Renal pelvis (tissue), 4 donors: Measurements from ENCODE around the gene BCAR3. TPM values are rescaled to one million over a fixed set of nuclear protein-coding genes. Genes with fewer than 3 reads are reported as not detected.

ENCODE experiments used
- DNase-seq: peaks from one replicate; pipeline ENCODE4 v3.0.0-alpha.2; 2013
- polyA plus RNA-seq, 3 donors: library from polyadenylated mRNA; unstranded; fragments of 120-200 nt; gene quantifications; one replicate each; pipeline ENCODE4 v1.2.1, GENCODE V29; 2013; ENCODE audit not compliant: insufficient read length in 3 of 3

Gene BCAR3
- polyA plus RNA-seq, 3 donors = 21.9 to 23.1 (median 23.1) TPM

GRCh38 chr1:93616996-93617669, 64.5 kb downstream of the BCAR3 start:
- no peak for DNase-seq

GRCh38 chr1:93616221-93616995, 65.2 kb downstream of the BCAR3 start:
- no peak for DNase-seq

DNA sequence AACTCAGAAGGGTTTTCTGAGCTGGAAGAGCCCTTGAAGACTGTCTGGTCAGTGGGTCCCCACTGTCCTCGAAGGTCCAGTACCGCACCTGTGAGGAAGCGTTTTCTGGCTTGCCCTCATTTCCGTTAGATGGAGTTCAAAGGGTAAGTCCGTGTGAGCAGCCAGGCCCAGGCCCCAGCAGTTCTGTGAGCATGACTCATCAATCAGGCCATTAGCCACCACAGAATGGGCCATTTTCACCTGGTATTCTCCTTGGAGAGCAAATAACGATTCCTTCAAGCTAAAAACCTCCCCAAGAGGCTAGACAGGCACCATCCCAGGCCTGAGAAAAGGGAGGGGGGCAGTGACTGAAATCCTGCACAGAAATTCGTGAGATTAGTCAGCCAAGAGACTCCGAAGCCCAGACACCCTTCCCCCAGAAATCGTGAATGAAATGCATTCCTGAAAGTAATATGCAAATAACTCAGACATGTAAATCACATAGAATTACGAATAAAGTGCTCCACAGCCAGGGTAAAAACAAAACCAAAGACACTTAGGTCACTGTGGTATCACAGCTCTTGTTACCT, 66.0 kb downstream of the BCAR3 start:
- no peak for DNase-seq

GRCh38 chr1:93614986-93615581, 66.6 kb downstream of the BCAR3 start:
- DNase-seq = no peak

DNA sequence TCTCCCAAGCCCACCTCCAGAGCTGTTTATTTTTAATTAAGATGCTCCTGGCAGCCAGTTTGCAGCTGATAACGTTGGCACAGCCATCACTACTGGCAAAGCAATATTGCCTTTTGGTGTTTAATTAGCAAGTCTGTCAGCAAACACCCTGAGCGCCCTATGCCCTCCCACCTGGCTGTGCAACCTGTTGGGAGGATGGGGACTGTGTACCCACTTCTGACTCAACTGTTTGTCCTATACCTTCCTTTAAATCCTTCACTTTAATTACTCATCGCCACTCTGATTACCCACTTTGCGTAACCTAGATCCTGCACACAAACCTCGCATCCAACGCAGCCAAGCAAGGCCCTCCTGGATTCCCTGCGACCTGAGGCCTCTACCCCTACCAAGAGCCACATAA, 67.1 kb downstream of the BCAR3 start:
- DNase-seq = no peak

GRCh38 chr1:93613898-93614297, 67.7 kb downstream of the BCAR3 start:
- DNase-seq = no peak

DNA sequence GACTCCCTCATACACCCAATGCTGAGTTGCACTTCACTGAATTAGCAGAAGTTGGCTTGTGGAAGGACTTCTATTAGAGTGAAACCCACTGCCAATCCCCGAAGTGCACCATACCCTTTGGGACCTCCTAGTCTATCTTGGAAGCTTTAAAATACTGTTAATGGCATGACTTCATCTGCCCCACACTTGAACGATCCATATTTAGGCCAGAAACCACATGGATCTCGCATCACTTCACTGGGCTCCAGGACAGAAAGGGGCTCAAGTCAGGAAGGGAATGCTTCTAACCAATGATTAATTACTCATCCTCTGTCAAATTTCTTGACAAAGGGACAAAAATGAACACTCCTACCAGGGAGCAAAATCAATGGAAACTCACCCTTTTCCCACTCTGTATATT, 69.1 kb downstream of the BCAR3 start:
- DNase-seq = no peak

GRCh38 chr1:93611668-93612067, 70.0 kb downstream of the BCAR3 start:
- no peak for DNase-seq

- DNase-seq = no peak
These were observed 72.1 kb downstream of the BCAR3 start for GRCh38 chr1:93609536-93609935.

DNA sequence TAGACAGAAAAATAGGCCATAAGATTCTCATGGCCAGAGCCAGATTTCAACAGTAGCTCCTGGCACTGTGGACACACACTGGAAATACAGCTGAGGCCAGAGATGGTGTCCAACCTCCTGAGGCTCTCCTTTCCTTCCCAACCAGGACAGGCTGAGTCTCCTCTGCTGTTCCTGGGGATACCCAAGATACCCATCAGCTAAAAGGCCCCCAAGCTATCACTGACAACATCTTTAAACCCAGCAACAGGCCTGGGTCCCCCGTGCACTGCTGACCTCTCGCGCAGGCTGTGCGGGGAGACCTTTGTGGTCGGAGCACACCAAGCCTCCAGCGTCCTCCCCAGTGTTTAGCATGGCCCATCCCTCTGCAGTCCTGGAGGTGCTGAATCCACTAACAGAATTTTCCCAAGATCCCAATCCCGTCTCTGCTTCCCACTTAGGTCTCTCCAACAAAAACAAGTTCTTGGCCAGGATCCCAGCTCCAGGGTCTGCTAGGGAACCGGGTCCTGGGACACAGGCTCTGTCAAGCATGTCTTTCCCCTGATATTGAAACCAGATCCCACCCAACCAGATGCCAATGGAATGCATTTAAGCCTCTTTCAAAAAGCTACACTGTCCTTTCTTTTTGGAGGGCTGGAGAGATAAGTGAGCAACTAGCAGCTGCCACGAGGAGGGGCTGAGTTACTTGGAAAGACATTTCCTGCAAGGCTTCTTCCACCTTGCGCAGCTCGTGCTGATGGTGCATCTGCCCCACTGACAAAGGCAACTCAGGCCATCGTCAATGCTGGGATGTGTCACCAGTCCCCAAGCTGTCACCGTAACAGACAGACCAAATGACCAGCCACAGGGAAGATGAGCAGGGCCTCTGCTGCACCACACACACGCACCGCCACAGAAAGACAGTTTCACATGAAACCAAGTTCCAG, 73.2 kb downstream of the BCAR3 start:
- DNase-seq = peak; percentile 54

DNA sequence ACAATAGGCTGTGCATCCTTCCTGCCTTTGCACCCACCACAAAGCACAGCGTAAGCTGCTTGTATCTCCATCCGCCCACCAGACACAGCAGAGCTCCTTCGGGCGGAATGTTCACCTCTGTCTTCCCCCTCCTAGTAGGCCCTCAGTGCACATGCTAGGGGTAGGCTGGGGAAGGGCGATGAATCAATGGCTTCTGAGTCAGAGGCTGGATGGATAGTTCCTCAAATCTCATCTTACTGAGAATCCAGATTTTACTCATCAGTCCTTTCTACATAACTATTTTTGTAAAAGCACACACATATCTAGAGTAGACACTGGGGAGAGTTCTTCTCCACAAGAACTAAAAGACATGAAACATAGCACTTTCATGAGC, 73.8 kb downstream of the BCAR3 start:
- no peak for DNase-seq

DNA sequence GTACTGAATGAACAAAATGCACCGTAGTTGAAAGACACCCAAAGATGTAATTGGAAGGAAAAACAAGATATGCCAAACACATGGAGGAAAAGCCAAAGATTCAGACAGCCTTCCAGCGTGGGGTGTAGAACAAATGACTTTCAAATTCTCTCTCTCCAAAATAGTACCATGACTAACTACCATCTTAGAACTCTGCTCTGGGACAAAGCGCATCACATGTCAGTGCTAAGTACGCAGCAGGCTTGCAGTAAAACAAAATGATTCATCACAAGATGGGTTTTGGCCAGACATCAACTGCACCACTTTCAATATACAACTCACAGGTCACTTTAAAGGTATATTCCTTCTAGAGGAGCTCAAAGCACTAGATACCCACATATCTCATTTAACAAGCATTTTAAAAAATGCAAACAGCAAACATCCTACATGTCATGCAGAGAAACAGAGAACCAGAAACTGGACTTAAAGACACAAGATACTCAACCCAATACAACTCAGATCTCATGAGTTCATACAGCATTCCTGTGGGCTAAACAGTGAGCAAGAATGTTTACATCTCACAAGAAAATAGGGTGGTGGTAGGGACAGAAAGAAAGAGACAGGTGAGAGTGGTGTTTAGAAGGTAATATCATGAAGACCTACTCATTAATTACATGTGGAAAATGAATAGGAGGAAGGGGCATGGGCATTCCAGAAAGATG, 75.7 kb downstream of the BCAR3 start:
- no peak for DNase-seq

DNA sequence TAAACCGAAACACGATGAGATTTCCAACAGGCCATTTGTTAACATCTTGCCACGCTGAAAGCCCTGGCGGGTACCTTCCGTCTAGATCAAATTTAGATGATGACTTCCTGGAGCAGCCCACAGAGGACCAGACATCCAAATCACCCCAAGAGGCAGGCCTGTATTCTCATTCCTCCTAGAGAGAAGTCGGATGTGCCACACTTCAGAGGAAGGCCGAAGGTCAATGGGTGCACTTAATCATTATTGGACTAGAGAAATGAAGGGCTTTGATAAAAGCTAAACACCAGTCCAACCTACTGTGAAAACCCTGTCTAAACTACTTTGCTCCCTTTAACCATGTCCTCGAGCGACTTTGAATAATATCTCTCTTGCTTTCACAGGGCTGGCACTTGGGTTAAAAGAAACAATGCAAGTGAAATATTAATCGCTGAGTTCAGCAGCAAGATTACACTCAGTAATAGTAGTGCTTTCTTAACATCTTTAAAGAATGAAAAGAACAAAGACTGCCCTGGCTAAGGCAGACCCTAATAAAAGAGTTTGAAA, 76.5 kb downstream of the BCAR3 start:
- DNase-seq = no peak

GRCh38 chr1:93604411-93604810, 77.2 kb downstream of the BCAR3 start:
- DNase-seq = no peak

DNA sequence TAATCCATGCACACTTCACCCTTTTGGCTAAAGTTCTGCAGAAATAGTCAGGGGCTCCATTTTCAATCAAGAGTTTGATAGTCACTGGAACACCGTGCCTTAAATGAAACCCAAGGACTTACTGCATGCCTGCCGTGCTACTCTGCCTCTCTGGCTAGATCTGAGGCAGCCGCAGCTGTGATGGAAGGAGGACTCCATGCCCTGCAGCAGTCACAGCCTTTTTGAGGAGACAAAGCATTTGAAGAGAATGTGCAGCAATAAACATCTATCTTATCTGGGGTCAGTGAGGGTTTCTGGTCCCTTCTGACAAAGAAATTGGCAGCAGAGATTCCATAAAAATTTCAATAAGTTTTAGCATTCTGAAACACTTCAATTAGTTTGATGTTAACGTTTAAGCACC, 78.0 kb downstream of the BCAR3 start:
- DNase-seq = no peak

DNA sequence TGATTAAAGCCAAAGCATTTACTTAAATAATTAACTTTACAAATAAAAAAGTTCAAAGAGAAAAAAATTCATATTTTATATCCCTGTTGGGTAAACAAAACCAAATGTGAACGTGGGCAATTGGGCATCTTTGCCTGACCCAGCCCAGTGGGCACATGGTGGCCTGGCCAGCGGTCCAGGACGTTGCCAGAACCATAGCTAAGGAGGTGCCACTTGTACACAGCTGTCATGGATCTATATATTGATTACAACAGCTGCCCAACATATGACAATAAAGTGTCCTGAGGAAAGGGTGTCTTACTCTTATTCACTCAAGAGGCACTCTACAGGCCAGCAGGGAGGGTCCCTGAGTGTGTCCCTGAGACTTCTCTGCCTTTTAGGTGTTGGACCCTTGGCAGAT, 78.5 kb downstream of the BCAR3 start:
- DNase-seq = no peak

DNA sequence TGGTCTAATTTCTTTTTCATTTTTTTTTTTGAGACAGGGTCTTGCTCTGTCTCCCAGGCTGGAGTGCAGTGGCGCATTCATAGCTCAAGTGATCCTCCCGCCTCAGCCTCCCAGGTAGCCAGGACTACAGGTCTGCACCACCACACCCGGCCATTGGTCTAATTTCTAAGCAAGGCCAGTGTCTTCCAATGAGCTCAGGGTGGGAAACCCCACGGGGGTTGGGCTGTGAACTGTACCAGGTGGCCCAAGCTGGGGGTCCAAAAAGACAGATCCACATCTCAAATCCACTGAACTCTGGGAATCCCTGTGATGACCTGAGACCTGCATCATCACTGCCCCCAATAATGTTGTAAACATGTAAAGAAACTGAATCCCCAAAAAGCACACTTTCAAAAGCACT, 79.5 kb downstream of the BCAR3 start:
- no peak for DNase-seq

GRCh38 chr1:93601686-93602085, 80.0 kb downstream of the BCAR3 start:
- DNase-seq = no peak

DNA sequence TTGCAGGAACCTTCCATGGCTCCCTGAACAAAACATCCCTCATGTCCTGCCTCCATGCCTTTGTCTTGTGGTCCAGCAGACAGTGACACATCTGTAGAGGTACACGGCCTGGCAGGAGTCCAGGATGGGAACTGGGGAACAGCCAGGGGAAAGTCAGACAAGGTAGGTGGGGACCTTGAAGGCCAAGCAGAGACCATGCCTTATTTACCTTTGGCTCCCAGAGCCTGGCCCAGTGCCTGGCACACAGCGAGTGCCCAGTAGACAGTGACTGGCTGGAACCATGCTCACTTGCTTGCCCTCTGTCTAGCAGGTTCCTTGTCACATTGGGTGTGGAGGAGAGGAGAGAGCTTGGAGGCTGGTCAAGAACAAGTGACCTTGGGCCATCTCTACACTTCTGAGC, 81.0 kb downstream of the BCAR3 start:
- DNase-seq = no peak

GRCh38 chr1:93599479-93599878, 82.2 kb downstream of the BCAR3 start:
- no peak for DNase-seq

DNA sequence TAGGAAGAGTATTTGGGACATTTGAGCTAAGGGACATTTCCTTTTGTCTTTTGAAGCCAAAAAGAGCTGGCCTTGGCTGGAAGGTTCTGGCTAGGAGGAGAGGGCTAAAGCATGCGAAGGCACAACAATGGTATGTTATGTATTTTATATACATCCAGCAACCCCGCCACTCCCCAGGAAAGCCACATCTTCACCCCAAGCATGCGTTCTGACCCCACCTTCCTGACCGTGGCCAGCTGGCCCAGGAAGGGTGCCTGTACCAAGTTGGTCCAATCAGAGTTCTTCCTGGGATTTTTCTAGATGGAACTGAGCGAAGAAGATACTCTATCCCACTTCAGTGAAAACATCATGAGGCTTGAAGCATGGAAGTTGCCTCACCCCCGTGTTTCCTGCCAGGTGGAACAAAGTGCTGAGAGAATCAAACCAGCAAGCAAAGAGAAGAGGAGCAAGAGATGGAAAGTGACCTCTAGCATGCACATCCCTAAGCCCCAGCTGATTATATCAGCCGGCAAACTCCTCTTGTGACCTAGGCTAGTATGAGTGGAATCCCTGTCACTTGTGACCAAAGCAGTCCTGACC, 82.7 kb downstream of the BCAR3 start:
- DNase-seq = no peak
